Jurkat, Clone E6-1 (cell line): ENCODE measurements around the gene DMKN.

Experiments
- DNase-seq: peaks from one replicate; pipeline ENCODE4 v3.0.0-alpha.2; 2011; ENCODE audit warnings: low read depth, low spot score
- H3K4me3 ChIP-seq: 2 replicates; pipeline ENCODE4 v1.5.1; 2011; ENCODE audit warnings: mild to moderate bottlenecking, low read length, control low read depth, moderate library complexity

DMKN gene

GRCh38 chr19:35529241-35530218 lies 16.1 kb upstream of the DMKN start:
- no peak for DNase-seq
- H3K4me3 ChIP-seq, result no peak overlapping the region

- no peak for DNase-seq
- H3K4me3 ChIP-seq, result no peak within 1 kb of the TSS
Observed at GRCh38 chr19:35528218-35529038, 15.0 kb upstream of the DMKN start, which contains the start of gene SBSN. Gene SBSN, minus strand, starts transcription at chr19:35528311. Its CDS starts 30 bp downstream, at chr19:35528281.

GRCh38 chr19:35525873-35526272 lies 12.4 kb upstream of the DMKN start:
- DNase-seq, result no peak

GRCh38 chr19:35524181-35524837 lies 10.9 kb upstream of the DMKN start:
- no peak for DNase-seq
- H3K4me3 ChIP-seq, result no peak overlapping the region

More at GRCh38 chr19:35525873-35526272, 12.4 kb upstream of the DMKN start:
- H3K4me3 ChIP-seq, result no peak overlapping the region

GRCh38 chr19:35522745-35523327 lies 9.4 kb upstream of the DMKN start:
- no peak for DNase-seq
- H3K4me3 ChIP-seq, result no peak overlapping the region

GRCh38 chr19:35521124-35521743 lies 7.8 kb upstream of the DMKN start:
- no peak overlapping the region for H3K4me3 ChIP-seq
- no peak for DNase-seq

- no peak overlapping the region for H3K4me3 ChIP-seq
- DNase-seq, result no peak
Observed at GRCh38 chr19:35519291-35519690, 5.8 kb upstream of the DMKN start.

GRCh38 chr19:35518313-35518712 lies 4.9 kb upstream of the DMKN start:
- no peak overlapping the region for H3K4me3 ChIP-seq
- DNase-seq, result no peak

GRCh38 chr19:35517342-35517741 lies 3.9 kb upstream of the DMKN start:
- H3K4me3 ChIP-seq, result no peak overlapping the region
- DNase-seq, result no peak

- H3K4me3 ChIP-seq, result no peak overlapping the region
- no peak for DNase-seq
Observed at GRCh38 chr19:35516310-35516709, 2.9 kb upstream of the DMKN start.

- no peak for DNase-seq
Observed at GRCh38 chr19:35514282-35514809, 897 bp upstream of the DMKN start.

GRCh38 chr19:35512831-35513627 lies 420 bp downstream of the DMKN start:
- H3K4me3 ChIP-seq, result no peak overlapping the region

More at GRCh38 chr19:35514282-35514809, 897 bp upstream of the DMKN start:
- H3K4me3 ChIP-seq, result no peak overlapping the region

GRCh38 chr19:35511337-35511736 lies 2.1 kb downstream of the DMKN start:
- H3K4me3 ChIP-seq, result no peak overlapping the region
- DNase-seq, result no peak

More at GRCh38 chr19:35512831-35513627, 420 bp downstream of the DMKN start:
- no peak for DNase-seq

- H3K4me3 ChIP-seq, result no peak overlapping the region
- no peak for DNase-seq
Observed at GRCh38 chr19:35510626-35510964, 2.9 kb downstream of the DMKN start.

- peak; percentile 7 for DNase-seq
- 0 out of 2 replicates have a peak overlapping the region, but pooled peaks have one; percentile 3 for H3K4me3 ChIP-seq
Observed at GRCh38 chr19:35509861-35510625, 3.4 kb downstream of the DMKN start.

- DNase-seq, result no peak
- H3K4me3 ChIP-seq, result no peak overlapping the region
Observed at GRCh38 chr19:35509018-35509652, 4.3 kb downstream of the DMKN start.
